ENCODE measurements around the gene CDH20.

Gene CDH20

GRCh38 chr18:61400716-61401115, 67.5 kb downstream of the CDH20 start:
- Histone ChIP-seq H2AFZ (ENCODE audit: low read depth, low read length, severe bottlenecking) (no peak overlapping the region), H3K4me2 (ENCODE audit: low read depth, low read length, poor library complexity, severe bottlenecking) (no peak overlapping the region)
- no peak for TF ChIP-seq EZH2phosphoT487 (conservative IDR thresholded peaks at IDR 0.05; ENCODE audit: low read length)
- TF ChIP-seq, protein P1, sequence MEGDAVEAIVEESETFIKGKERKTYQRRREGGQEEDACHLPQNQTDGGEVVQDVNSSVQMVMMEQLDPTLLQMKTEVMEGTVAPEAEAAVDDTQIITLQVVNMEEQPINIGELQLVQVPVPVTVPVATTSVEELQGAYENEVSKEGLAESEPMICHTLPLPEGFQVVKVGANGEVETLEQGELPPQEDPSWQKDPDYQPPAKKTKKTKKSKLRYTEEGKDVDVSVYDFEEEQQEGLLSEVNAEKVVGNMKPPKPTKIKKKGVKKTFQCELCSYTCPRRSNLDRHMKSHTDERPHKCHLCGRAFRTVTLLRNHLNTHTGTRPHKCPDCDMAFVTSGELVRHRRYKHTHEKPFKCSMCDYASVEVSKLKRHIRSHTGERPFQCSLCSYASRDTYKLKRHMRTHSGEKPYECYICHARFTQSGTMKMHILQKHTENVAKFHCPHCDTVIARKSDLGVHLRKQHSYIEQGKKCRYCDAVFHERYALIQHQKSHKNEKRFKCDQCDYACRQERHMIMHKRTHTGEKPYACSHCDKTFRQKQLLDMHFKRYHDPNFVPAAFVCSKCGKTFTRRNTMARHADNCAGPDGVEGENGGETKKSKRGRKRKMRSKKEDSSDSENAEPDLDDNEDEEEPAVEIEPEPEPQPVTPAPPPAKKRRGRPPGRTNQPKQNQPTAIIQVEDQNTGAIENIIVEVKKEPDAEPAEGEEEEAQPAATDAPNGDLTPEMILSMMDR (IDR thresholded peaks at IDR 0.05; ENCODE audit: insufficient read depth, low read length, poor library complexity, severe bottlenecking): no peak

DNA sequence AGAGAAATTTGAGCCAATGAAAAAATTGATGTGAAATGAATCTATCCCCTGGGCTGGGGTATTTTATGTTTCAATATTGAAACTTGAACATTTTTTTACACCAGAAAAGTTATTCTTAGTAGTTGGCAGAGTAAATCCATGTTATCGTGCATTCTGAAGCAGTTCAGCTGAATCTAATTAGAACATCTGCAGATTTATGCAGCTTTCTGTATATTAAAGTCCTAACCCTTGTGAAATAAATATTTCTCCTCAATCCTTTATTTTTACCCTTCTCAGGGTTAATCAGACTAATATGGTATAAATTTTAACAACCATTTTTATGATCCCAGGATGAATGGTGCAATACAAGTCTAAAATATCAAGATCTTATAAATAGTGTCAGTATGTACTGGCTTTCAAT, 69.5 kb downstream of the CDH20 start:
- TF ChIP-seq EZH2phosphoT487 (conservative IDR thresholded peaks at IDR 0.05; ENCODE audit: low read length): no peak
- H3K27ac ChIP-seq (ENCODE audit: low read depth, low read length): no peak overlapping the region

More at GRCh38 chr18:61400716-61401115, 67.5 kb downstream of the CDH20 start:
- no peaks in the 10 kb centered on the region for H3K79me2 ChIP-seq (ENCODE audit: insufficient read depth, low read length)
- no peak overlapping the region for H3K4me3 ChIP-seq (ENCODE audit: insufficient read depth, low read length, poor library complexity, severe bottlenecking)
- H3K9ac ChIP-seq (ENCODE audit: low read length): no peak overlapping the region
- H3F3A ChIP-seq (ENCODE audit: insufficient read depth): no peaks in the 10 kb centered on the region
- no peaks in the 10 kb centered on the region for H4K20me1 ChIP-seq (ENCODE audit: low read depth, low read length)
- H3K36me3 ChIP-seq (ENCODE audit: low read length): no peaks in the 10 kb centered on the region
- H3K27me3 ChIP-seq (ENCODE audit: low read length): no peaks in the 10 kb centered on the region
- H3K9me2 ChIP-seq (replicated peaks; ENCODE audit: insufficient read depth, low read length): no peaks in the 10 kb centered on the region
- no peaks in the 10 kb centered on the region for H3K9me3 ChIP-seq (ENCODE audit: insufficient read depth, low read length)
- H3K27ac ChIP-seq (ENCODE audit: low read depth, low read length): no peak overlapping the region

GRCh38 chr18:61413396-61413795, 80.2 kb downstream of the CDH20 start:
- H2AFZ ChIP-seq (ENCODE audit: low read depth, low read length, severe bottlenecking): no peak overlapping the region
- no peak overlapping the region for H3K4me3 ChIP-seq (ENCODE audit: insufficient read depth, low read length, poor library complexity, severe bottlenecking)
- no peaks in the 10 kb centered on the region for H3K9me2 ChIP-seq (replicated peaks; ENCODE audit: insufficient read depth, low read length)
- TF ChIP-seq, protein P1 (IDR thresholded peaks at IDR 0.05; ENCODE audit: insufficient read depth, low read length, poor library complexity, severe bottlenecking): no peak
- TF ChIP-seq EZH2phosphoT487 (conservative IDR thresholded peaks at IDR 0.05; ENCODE audit: low read length): no peak
- H3K27ac ChIP-seq (ENCODE audit: low read depth, low read length): no peak overlapping the region
- no peaks in the 10 kb centered on the region for H3K9me3 ChIP-seq (ENCODE audit: insufficient read depth, low read length)
- H3F3A ChIP-seq (ENCODE audit: insufficient read depth): no peaks in the 10 kb centered on the region
- H3K27me3 ChIP-seq (ENCODE audit: low read length): 0 out of 2 replicates have a peak, but pooled peaks cover 3% of the 10 kb centered on the region
- no peaks in the 10 kb centered on the region for H3K36me3 ChIP-seq (ENCODE audit: low read length)
- no peaks in the 10 kb centered on the region for H4K20me1 ChIP-seq (ENCODE audit: low read depth, low read length)
- no peaks in the 10 kb centered on the region for H3K79me2 ChIP-seq (ENCODE audit: insufficient read depth, low read length)
- H3K4me2 ChIP-seq (ENCODE audit: low read depth, low read length, poor library complexity, severe bottlenecking): no peak overlapping the region
- H3K9ac ChIP-seq (ENCODE audit: low read length): no peak overlapping the region

More for the DNA sequence above, 69.5 kb downstream of the CDH20 start:
- Histone ChIP-seq H3K9ac (ENCODE audit: low read length) (no peak overlapping the region), H4K20me1 (ENCODE audit: low read depth, low read length) (no peaks in the 10 kb centered on the region), H3K9me3 (ENCODE audit: insufficient read depth, low read length) (no peaks in the 10 kb centered on the region), H3K4me3 (ENCODE audit: insufficient read depth, low read length, poor library complexity, severe bottlenecking) (no peak overlapping the region), H3K9me2 (replicated peaks; ENCODE audit: insufficient read depth, low read length) (no peaks in the 10 kb centered on the region), H3K4me2 (ENCODE audit: low read depth, low read length, poor library complexity, severe bottlenecking) (no peak overlapping the region), H2AFZ (ENCODE audit: low read depth, low read length, severe bottlenecking) (no peak overlapping the region), H3K36me3 (ENCODE audit: low read length) (no peaks in the 10 kb centered on the region), H3K27me3 (ENCODE audit: low read length) (no peaks in the 10 kb centered on the region), H3F3A (ENCODE audit: insufficient read depth) (no peaks in the 10 kb centered on the region), H3K79me2 (ENCODE audit: insufficient read depth, low read length) (no peaks in the 10 kb centered on the region)

DNA sequence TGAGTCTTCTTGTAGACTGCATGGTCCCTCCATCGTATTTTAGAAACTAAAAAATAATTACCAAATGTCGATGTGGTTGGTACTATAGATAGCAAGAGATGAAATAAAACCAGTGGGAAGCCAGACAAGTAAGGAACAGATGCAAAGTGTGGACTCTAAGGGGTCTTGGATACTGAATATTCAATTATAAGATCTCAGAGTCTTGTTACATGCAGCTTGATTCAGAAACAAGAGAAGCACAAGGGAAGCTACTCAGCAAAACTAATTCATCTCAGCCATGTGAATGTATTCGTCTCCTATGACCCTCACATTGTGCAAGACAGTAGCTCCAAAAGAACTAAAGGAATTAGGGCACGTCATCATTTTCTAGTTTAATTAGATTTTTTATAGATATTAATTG, 80.9 kb downstream of the CDH20 start:
- H3K27me3 ChIP-seq (ENCODE audit: low read length): 0 out of 2 replicates have a peak, but pooled peaks cover 3% of the 10 kb centered on the region
- H2AFZ ChIP-seq (ENCODE audit: low read depth, low read length, severe bottlenecking): no peak overlapping the region
- H3K27ac ChIP-seq (ENCODE audit: low read depth, low read length): no peak overlapping the region
- H3K4me2 ChIP-seq (ENCODE audit: low read depth, low read length, poor library complexity, severe bottlenecking): no peak overlapping the region
- H3K9me3 ChIP-seq (ENCODE audit: insufficient read depth, low read length): no peaks in the 10 kb centered on the region
- no peaks in the 10 kb centered on the region for H4K20me1 ChIP-seq (ENCODE audit: low read depth, low read length)
- no peaks in the 10 kb centered on the region for H3K36me3 ChIP-seq (ENCODE audit: low read length)
- H3F3A ChIP-seq (ENCODE audit: insufficient read depth): no peaks in the 10 kb centered on the region
- no peaks in the 10 kb centered on the region for H3K79me2 ChIP-seq (ENCODE audit: insufficient read depth, low read length)
- no peak overlapping the region for H3K4me3 ChIP-seq (ENCODE audit: insufficient read depth, low read length, poor library complexity, severe bottlenecking)
- H3K9ac ChIP-seq (ENCODE audit: low read length): no peak overlapping the region
- TF ChIP-seq, protein P1 (IDR thresholded peaks at IDR 0.05; ENCODE audit: insufficient read depth, low read length, poor library complexity, severe bottlenecking): no peak
- no peak for TF ChIP-seq EZH2phosphoT487 (conservative IDR thresholded peaks at IDR 0.05; ENCODE audit: low read length)
- no peaks in the 10 kb centered on the region for H3K9me2 ChIP-seq (replicated peaks; ENCODE audit: insufficient read depth, low read length)
